HEK293 (cell line): Measurements from ENCODE around the gene TASP1.

ENCODE experiments used
- CTCF ChIA-PET: fragments of 350-600 bp; formaldehyde crosslinking; extraction: SDS; loops from one replicate; lab custom pipeline; 2021; ENCODE audit warnings: antibody characterized with exemption; lab: Yijun Ruan, JAX
- POLR2A ChIA-PET: fragments of 300-600 bp; formaldehyde crosslinking; extraction: SDS; loops from one replicate; lab custom pipeline; 2020; ENCODE audit warnings: antibody characterized with exemption, inconsistent platforms; lab: Yijun Ruan, JAX
- H3K27ac ChIP-seq: fragments of 200-500 bp; sonication (Bioruptor generic); 2 replicates; pipeline ENCODE4 v1.5.1; 2014; ENCODE audit warnings: low read depth, low read length, control low read depth, inconsistent platforms; ENCODE audit errors: extremely low read depth
- H3K36me3 ChIP-seq, 2 experiments: fragments of 200-500 bp in 1 of 2; sonication (Bioruptor generic) in 1 of 2; 1 replicate in 1 of 2; 2 replicates in 1 of 2; pipeline ENCODE4 v1.5.1; 2014 to 2017; ENCODE audit warnings: inconsistent platforms in 2 of 2, low read length in 2 of 2; ENCODE audit not compliant: control insufficient read depth in 2 of 2, insufficient read depth in 1 of 2
- H3K4me1 ChIP-seq: fragments of 200-500 bp; sonication (Bioruptor generic); 2 replicates; pipeline ENCODE4 v1.5.1; 2014; ENCODE audit warnings: mild to moderate bottlenecking, low read length, inconsistent platforms; ENCODE audit not compliant: control insufficient read depth, insufficient read depth
- H3K4me3 ChIP-seq: 2 replicates; pipeline ENCODE4 v1.5.1; 2011; ENCODE audit warnings: low read depth, mild to moderate bottlenecking, control low read depth, low read length, moderate library complexity
- H3K9me3 ChIP-seq: fragments of 200-500 bp; sonication (Bioruptor generic); 2 replicates; pipeline ENCODE4 v1.5.1; 2014; ENCODE audit warnings: low read depth, low read length, inconsistent platforms; ENCODE audit not compliant: control insufficient read depth, insufficient read depth
- GLIS2 ChIP-seq: fragments of 450-650 bp; formaldehyde crosslinking; IDR thresholded peaks from 2 replicates; pipeline ENCODE4 v1.5.1; 2016; ENCODE audit warnings: missing biosample characterization, missing genetic modification characterization
- KLF7 ChIP-seq: fragments of 450-650 bp; formaldehyde crosslinking; IDR thresholded peaks from 2 replicates; pipeline ENCODE4 v1.5.1; 2016; ENCODE audit warnings: missing biosample characterization, missing genetic modification characterization, borderline replicate concordance
- KLF8 ChIP-seq: fragments of 450-650 bp; formaldehyde crosslinking; IDR thresholded peaks from 2 replicates; pipeline ENCODE4 v1.5.1; 2016; ENCODE audit warnings: missing biosample characterization, missing genetic modification characterization
- OVOL3 ChIP-seq: fragments of 450-650 bp; formaldehyde crosslinking; IDR thresholded peaks from 2 replicates; pipeline ENCODE4 v1.5.1; 2016; ENCODE audit warnings: missing biosample characterization, missing genetic modification characterization
- TCF7L2 ChIP-seq: IDR thresholded peaks from 2 replicates; pipeline ENCODE4 v1.6.1; 2011; ENCODE audit warnings: low read depth, mild to moderate bottlenecking, inconsistent platforms, low read length, moderate library complexity, borderline replicate concordance
- ZBTB1 ChIP-seq: fragments of 450-650 bp; formaldehyde crosslinking; IDR thresholded peaks from 2 replicates; pipeline ENCODE4 v1.5.1; 2016; ENCODE audit warnings: missing biosample characterization, missing genetic modification characterization
- ZBTB20 ChIP-seq: fragments of 450-650 bp; formaldehyde crosslinking; IDR thresholded peaks from 2 replicates; pipeline ENCODE4 v1.5.1; 2016; ENCODE audit warnings: missing biosample characterization, missing genetic modification characterization
- ZEB2 ChIP-seq: fragments of 450-650 bp; formaldehyde crosslinking; IDR thresholded peaks from 2 replicates; pipeline ENCODE4 v1.5.1; 2016; ENCODE audit warnings: missing biosample characterization, missing genetic modification characterization
- ZNF132 ChIP-seq: fragments of 450-650 bp; formaldehyde crosslinking; IDR thresholded peaks from 2 replicates; pipeline ENCODE4 v1.5.1; 2017; ENCODE audit warnings: missing biosample characterization, missing genetic modification characterization, borderline replicate concordance
- ZNF155 ChIP-seq: fragments of 450-650 bp; formaldehyde crosslinking; IDR thresholded peaks from 2 replicates; pipeline ENCODE4 v1.5.1; 2016; ENCODE audit warnings: missing biosample characterization, missing genetic modification characterization
- ZNF175 ChIP-seq: fragments of 450-650 bp; formaldehyde crosslinking; IDR thresholded peaks from 2 replicates; pipeline ENCODE4 v1.5.1; 2016; ENCODE audit warnings: missing biosample characterization, missing genetic modification characterization
- ZNF184 ChIP-seq: fragments of 450-650 bp; IDR thresholded peaks from 2 replicates; pipeline ENCODE4 v1.5.1; 2018; ENCODE audit warnings: missing biosample characterization, mild to moderate bottlenecking, missing genetic modification characterization
- ZNF239 ChIP-seq: fragments of 450-650 bp; formaldehyde crosslinking; IDR thresholded peaks from 2 replicates; pipeline ENCODE4 v1.5.1; 2016; ENCODE audit warnings: missing biosample characterization, missing genetic modification characterization
- ZNF24 ChIP-seq: fragments of 450-650 bp; formaldehyde crosslinking; IDR thresholded peaks from 2 replicates; pipeline ENCODE4 v1.5.1; 2016; ENCODE audit warnings: missing biosample characterization, missing genetic modification characterization
- ZNF335 ChIP-seq: fragments of 450-650 bp; formaldehyde crosslinking; conservative IDR thresholded peaks from 2 replicates; pipeline ENCODE4 v1.5.1; 2016; ENCODE audit warnings: missing biosample characterization, missing genetic modification characterization
- ZNF350 ChIP-seq: fragments of 450-650 bp; formaldehyde crosslinking; IDR thresholded peaks from 2 replicates; pipeline ENCODE4 v1.5.0; 2017; ENCODE audit warnings: missing biosample characterization, mild to moderate bottlenecking, missing genetic modification characterization
- ZNF391 ChIP-seq: fragments of 450-650 bp; formaldehyde crosslinking; IDR thresholded peaks from 2 replicates; pipeline ENCODE4 v1.5.1; 2016; ENCODE audit warnings: low read depth, missing biosample characterization, missing genetic modification characterization, borderline replicate concordance
- ZNF544 ChIP-seq: fragments of 450-650 bp; formaldehyde crosslinking; IDR thresholded peaks from 2 replicates; pipeline ENCODE4 v1.5.0; 2017; ENCODE audit warnings: missing biosample characterization, missing genetic modification characterization
- ZNF549 ChIP-seq: fragments of 450-650 bp; IDR thresholded peaks from 2 replicates; pipeline ENCODE4 v1.5.1; 2018; ENCODE audit warnings: missing biosample characterization, missing genetic modification characterization, mild to moderate bottlenecking, inconsistent platforms, moderate library complexity
- ZNF626 ChIP-seq: fragments of 450-650 bp; sonication (Bioruptor Pico); formaldehyde crosslinking; IDR thresholded peaks from 2 replicates; pipeline ENCODE4 v1.5.1; 2018; ENCODE audit warnings: missing biosample characterization, missing genetic modification characterization, inconsistent platforms
- ZNF777 ChIP-seq: fragments of 450-650 bp; formaldehyde crosslinking; IDR thresholded peaks from 2 replicates; pipeline ENCODE4 v1.5.1; 2017; ENCODE audit warnings: missing biosample characterization, missing genetic modification characterization, borderline replicate concordance
- ZNF830 ChIP-seq: fragments of 450-650 bp; IDR thresholded peaks from 2 replicates; pipeline ENCODE4 v1.5.0; 2018; ENCODE audit warnings: missing biosample characterization, missing genetic modification characterization, low read depth, mild to moderate bottlenecking, moderate library complexity
- TF ChIP-seq, protein P1 (sequence below): fragments of 450-650 bp; formaldehyde crosslinking; IDR thresholded peaks from 2 replicates; pipeline ENCODE4 v1.5.1; 2016; ENCODE audit warnings: missing biosample characterization, missing genetic modification characterization

Gene TASP1

DNA sequence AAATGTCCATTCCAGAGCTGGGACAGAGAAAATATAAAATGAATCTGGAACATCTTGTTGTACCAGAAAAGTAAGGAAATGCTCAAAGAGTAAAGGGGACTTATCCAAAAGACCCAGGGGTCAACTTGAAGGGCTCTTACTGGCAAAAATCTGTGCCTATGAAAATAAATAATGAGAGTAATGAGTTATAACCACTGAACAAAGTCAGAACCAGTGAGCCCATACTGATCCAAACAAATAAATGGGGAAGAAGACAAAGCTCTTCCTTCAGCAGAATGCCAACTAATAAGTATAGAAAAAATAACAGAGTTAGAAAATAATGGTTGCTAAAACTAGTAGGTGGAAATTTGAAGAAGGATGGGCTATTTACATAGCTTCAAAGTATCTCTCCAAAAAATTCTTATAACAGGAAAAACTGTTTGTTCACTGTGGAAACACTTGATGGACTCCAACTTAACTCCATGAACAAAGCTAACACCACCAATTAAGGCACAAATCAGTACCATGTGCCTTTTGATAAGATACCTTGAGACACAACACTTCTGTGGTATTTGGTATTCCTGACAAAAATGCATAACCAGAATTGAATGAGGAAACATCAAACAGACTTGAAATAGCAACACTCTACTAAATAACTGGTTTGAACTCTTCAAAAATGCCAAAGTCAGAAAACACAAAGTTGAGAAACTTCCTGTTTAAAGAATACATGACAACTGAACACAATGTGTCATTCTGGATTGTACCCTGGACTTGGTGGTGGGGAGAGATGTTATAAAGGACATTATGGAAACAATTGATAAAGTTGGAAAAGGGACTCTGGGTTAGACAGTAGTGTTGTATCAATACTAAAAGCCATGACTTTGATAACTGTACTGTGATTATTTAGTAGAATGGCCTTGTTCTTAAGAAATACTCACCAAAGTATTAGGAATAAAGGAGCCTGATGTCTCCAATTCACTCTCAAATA, 220.2 kb downstream of the TASP1 start:
- H3K36me3 ChIP-seq: peaks cover 0 to 3% of the 10 kb centered on the region in 2 experiments; a peak in 1 of 3 replicates
- no peaks in the 10 kb centered on the region for H3K9me3 ChIP-seq
- no peak overlapping the region for H3K4me3 ChIP-seq
- H3K4me1 ChIP-seq: no peaks in the 10 kb centered on the region
- no peak overlapping the region for H3K27ac ChIP-seq
- POLR2A ChIA-PET: no interaction called here
- TF ChIP-seq ZNF830 (tag by site-specific recombination) (no peak), ZNF239 (tag by site-specific recombination) (no peak), ZNF184 (tag by site-specific recombination) (no peak), GLIS2 (no peak), ZNF350 (tag by site-specific recombination) (no peak), ZNF391 (tag by site-specific recombination) (no peak), ZNF335 (tag by site-specific recombination) (no peak), ZNF549 (tag by site-specific recombination) (no peak), ZNF175 (no peak), ZBTB1 (tag by site-specific recombination) (no peak), KLF7 (no peak)
- CTCF ChIA-PET: interaction anchor here (0.6 to 0.9 kb wide), 2 partner anchors 9 to 90 kb away, joined by 3 read pairs; no protein-coding TSS in a partner anchor

DNA sequence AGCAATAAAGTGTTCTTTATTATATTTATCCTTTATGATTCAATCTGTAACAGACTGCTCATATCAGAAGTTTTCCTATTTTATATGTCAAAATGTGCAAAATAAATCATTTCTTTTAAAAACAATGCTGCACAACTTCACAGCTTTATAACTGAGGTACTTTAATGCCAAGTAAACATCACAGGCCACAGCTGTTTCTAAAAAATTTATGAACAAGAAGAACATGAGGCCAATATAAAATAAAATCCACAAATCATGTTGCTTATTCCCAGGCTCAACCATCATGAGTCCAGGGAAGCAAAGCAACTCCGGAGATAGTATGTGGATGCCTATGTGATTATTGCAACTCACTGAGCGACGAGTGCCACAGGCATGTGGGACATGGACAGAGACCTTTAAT, 222.2 kb downstream of the TASP1 start:
- ChIA-PET POLR2A (no interaction called here), CTCF (no interaction called here)
- Histone ChIP-seq H3K4me3 (no peak overlapping the region), H3K4me1 (peaks cover 6% of the 10 kb centered on the region; the same call in 1 of the 2 replicates), H3K9me3 (no peaks in the 10 kb centered on the region), H3K36me3 (peaks cover 0 to 3% of the 10 kb centered on the region in 2 experiments; a peak in 1 of 3 replicates), H3K27ac (no peak overlapping the region)
- TF ChIP-seq TCF7L2 (no peak), ZNF544 (tag by site-specific recombination) (no peak), ZNF155 (no peak), ZBTB20 (tag by site-specific recombination) (no peak), KLF8 (tag by site-specific recombination) (no peak), ZEB2 (tag by site-specific recombination) (no peak), ZNF777 (tag by site-specific recombination) (no peak), OVOL3 (tag by site-specific recombination) (no peak), ZNF626 (tag by site-specific recombination) (no peak), ZNF132 (tag by site-specific recombination) (no peak), ZNF24 (no peak)
- TF ChIP-seq, protein P1, sequence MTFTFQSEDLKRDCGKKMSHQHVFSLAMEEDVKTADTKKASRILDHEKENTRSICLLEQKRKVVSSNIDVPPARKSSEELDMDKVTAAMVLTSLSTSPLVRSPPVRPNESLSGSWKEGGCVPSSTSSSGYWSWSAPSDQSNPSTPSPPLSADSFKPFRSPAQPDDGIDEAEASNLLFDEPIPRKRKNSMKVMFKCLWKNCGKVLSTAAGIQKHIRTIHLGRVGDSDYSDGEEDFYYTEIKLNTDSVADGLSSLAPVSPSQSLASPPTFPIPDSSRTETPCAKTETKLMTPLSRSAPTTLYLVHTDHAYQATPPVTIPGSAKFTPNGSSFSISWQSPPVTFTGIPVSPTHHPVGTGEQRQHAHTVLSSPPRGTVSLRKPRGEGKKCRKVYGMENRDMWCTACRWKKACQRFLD (tag by site-specific recombination): no peak
